HCT116 (cell line): Measurements from ENCODE around the gene CASR.

ENCODE experiments used
- CBX3 ChIP-seq: IDR thresholded peaks from 2 replicates; pipeline ENCODE4 v1.6.1; 2012; ENCODE audit warnings: low read depth
- CTCF ChIP-seq, 3 experiments: fragments of 200-600 bp in 1 of 3; sonication (generic) in 1 of 3; IDR thresholded peaks in 2 of 3; conservative IDR thresholded peaks in 1 of 3; 2 replicates each; pipeline ENCODE4 v1.5.1; 2012 to 2017; ENCODE audit warnings: low read depth in 2 of 3, low read length in 2 of 3, antibody characterized with exemption in 1 of 3, borderline replicate concordance in 1 of 3, control low read depth in 1 of 3, mild to moderate bottlenecking in 1 of 3, mixed read lengths in 1 of 3, mixed run types in 1 of 3, moderate library complexity in 1 of 3; ENCODE audit not compliant: insufficient read depth in 1 of 3
- ELF1 ChIP-seq: IDR thresholded peaks from 2 replicates; pipeline ENCODE4 v1.6.1; 2012; ENCODE audit warnings: low read depth, borderline replicate concordance
- POLR2A ChIP-seq: IDR thresholded peaks from 2 replicates; pipeline ENCODE4 v1.7.0; 2011; ENCODE audit warnings: borderline replicate concordance; ENCODE audit not compliant: insufficient read depth, insufficient read length; ENCODE audit errors: extremely low read depth

GRCh38 chr3:122186372-122186771, 2.9 kb downstream of the CASR start:
- TF ChIP-seq CTCF (IDR thresholded peaks at IDR 0.05 in 2 of 3, conservative IDR thresholded peaks at IDR 0.05 in 1 of 3; ENCODE audit: borderline replicate concordance in 1 of 3, insufficient read depth in 1 of 3, low read depth in 2 of 3, low read length in 2 of 3) (no peak), ELF1 (no peak), POLR2A (no peak), CBX3 (no peak)
